ENCODE data around the gene GOLGA8S.
"Not testable (repeated sequence)": the region's sequence is repeated elsewhere in the genome, so short reads cannot be mapped to it uniquely, and the experiment has no call there.

DNA sequence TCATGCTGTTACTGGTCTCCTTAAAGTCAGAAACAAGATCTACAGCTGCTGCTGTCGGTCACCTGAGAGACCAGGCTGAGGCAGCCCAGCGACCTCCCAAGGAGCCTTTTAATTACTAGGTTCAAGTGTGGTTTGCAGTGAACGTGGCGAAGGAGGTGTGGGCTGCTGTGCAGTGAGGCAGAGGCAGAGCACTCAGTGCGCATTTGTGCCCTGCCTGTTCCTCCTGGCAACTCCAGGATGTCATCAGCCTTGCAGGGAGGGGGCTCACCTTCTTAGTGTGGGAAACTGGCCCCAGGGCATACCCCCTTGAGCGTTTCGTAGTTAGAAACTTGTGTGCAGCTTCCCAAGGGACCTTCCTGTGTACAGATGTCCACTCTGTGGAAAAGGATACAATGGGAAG is 26.6 kb downstream of the GOLGA8S start:
- TF ChIP-seq, protein P1, sequence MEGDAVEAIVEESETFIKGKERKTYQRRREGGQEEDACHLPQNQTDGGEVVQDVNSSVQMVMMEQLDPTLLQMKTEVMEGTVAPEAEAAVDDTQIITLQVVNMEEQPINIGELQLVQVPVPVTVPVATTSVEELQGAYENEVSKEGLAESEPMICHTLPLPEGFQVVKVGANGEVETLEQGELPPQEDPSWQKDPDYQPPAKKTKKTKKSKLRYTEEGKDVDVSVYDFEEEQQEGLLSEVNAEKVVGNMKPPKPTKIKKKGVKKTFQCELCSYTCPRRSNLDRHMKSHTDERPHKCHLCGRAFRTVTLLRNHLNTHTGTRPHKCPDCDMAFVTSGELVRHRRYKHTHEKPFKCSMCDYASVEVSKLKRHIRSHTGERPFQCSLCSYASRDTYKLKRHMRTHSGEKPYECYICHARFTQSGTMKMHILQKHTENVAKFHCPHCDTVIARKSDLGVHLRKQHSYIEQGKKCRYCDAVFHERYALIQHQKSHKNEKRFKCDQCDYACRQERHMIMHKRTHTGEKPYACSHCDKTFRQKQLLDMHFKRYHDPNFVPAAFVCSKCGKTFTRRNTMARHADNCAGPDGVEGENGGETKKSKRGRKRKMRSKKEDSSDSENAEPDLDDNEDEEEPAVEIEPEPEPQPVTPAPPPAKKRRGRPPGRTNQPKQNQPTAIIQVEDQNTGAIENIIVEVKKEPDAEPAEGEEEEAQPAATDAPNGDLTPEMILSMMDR (IDR thresholded peaks at IDR 0.05), result not testable (repeated sequence)
- not testable (repeated sequence) for TF ChIP-seq POLR2AphosphoS5, POLR2A (IDR thresholded peaks at IDR 0.05)

All from prostate gland (tissue), 2 donors.